Prostate gland (tissue), 2 donors: ENCODE data around the gene CHRNA9.

Source experiments
- CTCF ChIP-seq, 4 experiments: fragments of 200-600 bp in 2 of 4; fragments of 450-650 bp in 2 of 4; sonication (generic) in 2 of 4; IDR thresholded peaks; 1 replicate in 3 of 4; 2 replicates in 1 of 4; pipeline ENCODE4 v1.5.1; 2016 to 2019; ENCODE audit warnings: antibody characterized with exemption in 4 of 4, mild to moderate bottlenecking in 2 of 4, moderate library complexity in 2 of 4
- POLR2AphosphoS5 ChIP-seq: sonication (generic); formaldehyde crosslinking; IDR thresholded peaks from one replicate; pipeline ENCODE4 v1.6.1; 2017; ENCODE audit warnings: antibody characterized with exemption

GRCh38 chr4:40300371-40301162, 34.6 kb upstream of the CHRNA9 start:
- TF ChIP-seq CTCF (IDR thresholded peaks at IDR 0.05) (no peak), POLR2AphosphoS5 (no peak)
